Erythroblast (primary cell): ENCODE results near the gene MBD5.

Experiments used
- GATA1 ChIP-seq: IDR thresholded peaks from 2 replicates; pipeline ENCODE4 v1.6.1; 2011; ENCODE audit warnings: low read depth, mild to moderate bottlenecking, control low read depth, low read length, moderate library complexity
- POLR2A ChIP-seq: IDR thresholded peaks from 2 replicates; pipeline ENCODE4 v1.6.1; 2011; ENCODE audit warnings: mild to moderate bottlenecking, low read length

DNA sequence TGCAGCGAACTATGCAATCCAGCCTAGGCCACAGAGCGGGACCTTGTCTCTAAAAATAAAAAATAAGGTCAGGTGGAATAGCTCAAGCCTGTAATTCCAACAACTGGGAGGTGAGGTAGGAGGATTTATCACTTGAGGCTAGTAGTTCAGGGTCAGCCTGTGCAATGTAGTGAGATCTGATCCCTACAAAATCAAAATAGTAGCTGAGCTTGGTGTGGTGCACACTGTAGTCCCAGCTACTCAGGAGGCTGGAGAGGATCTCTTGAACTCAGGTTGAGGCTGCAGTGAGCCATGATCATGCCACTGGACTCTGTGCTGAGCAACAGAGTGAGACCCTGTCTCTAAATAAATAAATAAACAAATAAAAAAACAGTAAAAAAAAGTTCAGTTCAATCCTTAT lies 5.7 kb downstream of the MBD5 start:
- TF ChIP-seq POLR2A: no peak
- no peak for TF ChIP-seq GATA1
